GM21423 (cell line): ENCODE results near the gene IYD.
A peak's percentile ranks its signal among the peaks of the same experiment; 100 is the strongest.

Experiments
- ATAC-seq: cut with Tn5 transposase; IDR thresholded peaks from one replicate; pipeline ENCODE4 v1.9.1; 2021; ENCODE audit warnings: mild to moderate bottlenecking, moderate library complexity; ENCODE audit not compliant: unreplicated experiment

IYD gene

DNA sequence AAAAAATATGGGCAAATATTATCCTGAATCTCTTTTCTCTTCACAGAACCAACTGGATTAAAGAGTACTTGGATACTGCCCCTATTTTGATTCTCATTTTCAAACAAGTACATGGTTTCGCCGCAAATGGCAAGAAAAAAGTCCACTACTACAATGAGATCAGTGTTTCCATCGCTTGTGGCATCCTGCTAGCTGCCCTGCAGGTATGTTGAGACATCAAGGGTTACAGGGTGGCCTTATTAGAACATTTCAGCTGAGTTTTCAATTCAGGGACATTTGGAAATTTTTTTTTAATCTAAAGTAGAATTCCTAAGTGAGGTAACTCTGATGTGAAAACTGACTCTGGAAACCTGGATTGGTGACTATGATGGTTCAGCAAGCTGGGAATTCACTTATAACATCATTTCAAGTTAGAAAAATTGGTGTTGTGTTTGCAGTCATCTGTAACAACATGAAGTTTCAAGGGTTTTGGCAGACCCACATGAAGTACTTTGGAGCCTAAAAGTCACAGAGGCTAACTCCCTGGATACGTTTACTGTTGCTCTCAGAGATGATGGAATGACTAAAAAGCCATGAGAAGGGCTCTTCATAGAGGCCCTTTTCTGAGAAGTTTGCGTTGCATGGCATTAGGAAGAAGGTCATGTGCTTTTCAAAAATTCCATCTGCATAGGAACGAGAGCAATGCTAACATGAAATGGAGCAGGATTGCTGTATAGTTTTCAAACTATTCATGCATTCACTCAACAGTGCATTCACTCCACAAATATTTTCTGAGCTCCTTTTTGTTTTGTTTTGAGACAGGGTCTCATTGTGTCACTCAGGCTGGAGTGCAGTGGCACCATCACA is 25.5 kb downstream of the IYD start:
- ATAC-seq = no peak

DNA sequence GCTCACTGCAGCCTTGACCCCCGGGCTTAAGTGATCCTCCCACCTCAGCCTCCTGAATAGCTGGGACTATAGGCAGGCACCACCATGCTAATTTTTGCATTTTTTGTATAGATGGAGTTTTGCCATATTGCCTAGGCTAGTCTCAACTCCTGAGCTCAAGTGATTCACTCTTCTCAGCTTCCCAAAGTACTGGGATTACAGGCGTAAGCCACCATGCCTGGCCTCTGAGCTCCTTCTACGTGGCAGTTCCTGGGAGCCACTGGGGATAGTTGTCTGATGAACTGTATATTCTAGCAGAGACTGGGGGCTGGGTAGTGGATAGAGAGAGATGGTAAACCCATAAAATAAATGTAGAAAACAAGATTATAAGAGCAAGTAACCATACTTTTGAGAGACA is 26.1 kb downstream of the IYD start:
- ATAC-seq = no peak

DNA sequence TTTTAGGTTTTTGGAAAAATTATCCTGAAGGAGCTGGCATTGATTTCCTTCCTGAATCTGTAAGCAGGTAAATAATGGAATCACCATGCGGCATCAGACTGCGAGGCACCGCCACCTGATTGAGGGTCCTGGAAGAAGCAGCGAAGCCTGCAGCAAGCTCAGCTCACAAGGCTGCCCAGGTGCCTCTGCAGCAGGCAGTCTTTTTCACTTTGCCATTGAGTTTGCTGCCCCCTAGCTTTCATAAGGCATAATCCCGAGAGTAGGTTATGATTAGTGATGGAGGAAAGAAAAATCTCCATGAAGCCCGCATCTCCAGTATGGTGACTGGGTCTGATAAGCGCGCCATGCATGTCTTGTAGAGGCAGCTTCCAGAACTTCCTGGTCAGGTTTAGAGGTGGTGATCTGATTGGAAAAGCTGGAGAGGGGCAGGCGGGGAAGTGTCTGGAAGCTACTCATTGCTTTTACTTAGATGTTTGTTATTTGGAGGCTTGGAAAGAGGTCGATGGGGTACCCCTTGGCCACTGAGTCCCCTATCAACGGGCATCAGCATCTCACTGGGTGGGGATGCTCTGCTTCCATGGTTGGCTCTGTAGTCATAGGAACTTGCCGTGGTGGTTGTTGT is 26.7 kb downstream of the IYD start:
- no peak for ATAC-seq

DNA sequence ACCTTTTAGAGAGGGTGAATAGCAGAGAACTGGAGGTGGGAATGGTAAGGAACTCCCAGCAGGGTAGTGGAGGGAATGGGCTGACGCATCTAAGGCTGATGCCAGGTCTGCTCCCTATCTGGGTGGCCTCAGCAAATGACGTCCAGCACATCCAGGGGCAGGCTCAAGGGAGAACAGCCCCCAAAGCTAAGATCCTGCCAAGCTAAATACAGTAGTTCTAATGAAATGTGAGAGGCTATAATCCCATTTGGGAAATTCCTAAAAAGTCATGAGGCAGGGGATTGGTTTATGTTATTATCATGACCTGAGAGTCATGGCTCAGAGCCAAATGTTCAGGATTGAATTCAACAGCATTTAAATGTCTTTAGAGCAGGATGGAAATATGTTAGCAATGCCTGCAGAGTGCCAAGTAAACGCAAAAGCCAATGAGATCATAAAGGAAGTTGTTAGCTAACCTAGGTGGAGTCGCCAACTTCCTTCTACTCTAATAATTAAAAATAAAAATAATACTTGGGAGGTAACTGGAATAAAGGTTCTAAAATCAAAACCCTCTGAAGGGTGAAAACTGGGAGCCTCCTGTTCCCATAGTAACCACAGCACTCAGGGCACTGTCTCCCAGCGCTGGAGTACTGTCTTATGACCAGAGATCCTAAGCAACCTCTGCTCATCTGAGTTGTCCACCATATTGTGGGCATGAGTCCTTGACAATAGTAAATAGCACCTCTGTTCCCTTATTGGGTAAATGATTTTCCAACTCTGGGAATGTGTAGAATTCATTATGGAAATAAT is 34.8 kb downstream of the IYD start:
- ATAC-seq = no peak

DNA sequence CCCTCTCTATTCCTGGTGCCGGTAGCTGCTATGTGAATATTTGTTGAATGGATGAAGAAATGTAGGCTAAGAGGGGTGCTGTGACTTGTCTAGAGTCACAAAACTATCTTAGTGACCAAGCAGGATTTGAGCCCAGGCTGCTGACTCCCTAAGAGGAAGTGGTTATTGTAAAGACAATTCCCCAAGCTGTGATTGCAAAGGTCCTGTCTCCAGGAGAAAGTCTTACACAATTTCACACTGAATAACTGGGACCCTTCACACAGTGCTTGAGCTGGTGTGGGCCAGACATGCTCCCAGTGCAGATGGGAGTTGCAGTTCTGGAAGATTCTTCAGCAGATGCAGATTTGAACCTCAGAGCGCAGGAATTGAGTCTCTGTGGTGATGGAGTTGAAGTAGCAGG is 38.1 kb downstream of the IYD start:
- ATAC-seq = no peak

DNA sequence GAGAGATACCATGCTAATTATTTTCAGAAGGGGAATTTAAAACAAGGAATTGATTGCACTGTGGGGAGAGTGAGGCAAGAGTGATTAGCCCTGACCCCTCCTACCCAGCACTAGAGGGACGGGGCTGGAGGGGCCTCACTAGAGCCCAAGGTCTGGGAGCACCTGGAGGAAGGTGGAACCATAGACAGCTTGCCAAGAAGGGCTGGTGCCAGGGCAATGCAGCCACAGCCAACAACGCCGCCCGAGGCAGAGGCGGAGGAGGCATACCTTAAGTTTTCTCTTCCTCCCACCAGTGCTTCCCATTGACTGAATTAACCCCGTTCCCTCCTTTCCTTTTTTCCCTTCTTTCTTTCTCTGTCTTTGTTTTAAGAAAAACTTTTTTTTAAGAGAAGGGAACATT is 40.0 kb downstream of the IYD start:
- no peak for ATAC-seq

DNA sequence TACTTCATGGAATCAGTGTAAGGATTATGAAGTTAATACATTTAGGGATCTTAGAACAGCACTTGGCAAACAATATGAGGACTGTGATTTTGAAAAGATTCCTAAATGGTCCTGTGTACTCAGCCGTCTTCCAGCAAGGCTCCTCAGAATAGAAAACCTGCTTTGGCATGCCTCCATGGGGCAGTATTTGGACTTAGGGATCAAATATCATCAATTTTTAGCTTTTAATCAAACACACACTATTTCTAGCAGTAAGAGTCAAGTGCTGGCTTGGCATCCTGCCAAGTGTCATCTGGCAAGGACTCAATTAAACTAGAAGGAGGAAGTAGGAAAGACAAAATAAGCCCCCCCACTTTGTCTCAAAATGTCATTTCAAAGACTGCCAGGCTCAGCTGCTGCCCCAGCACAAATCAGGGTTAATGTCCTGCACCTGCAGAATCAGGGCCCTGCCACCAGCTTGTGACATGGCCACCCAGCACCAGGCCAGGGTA is 40.8 kb downstream of the IYD start:
- ATAC-seq = no peak

DNA sequence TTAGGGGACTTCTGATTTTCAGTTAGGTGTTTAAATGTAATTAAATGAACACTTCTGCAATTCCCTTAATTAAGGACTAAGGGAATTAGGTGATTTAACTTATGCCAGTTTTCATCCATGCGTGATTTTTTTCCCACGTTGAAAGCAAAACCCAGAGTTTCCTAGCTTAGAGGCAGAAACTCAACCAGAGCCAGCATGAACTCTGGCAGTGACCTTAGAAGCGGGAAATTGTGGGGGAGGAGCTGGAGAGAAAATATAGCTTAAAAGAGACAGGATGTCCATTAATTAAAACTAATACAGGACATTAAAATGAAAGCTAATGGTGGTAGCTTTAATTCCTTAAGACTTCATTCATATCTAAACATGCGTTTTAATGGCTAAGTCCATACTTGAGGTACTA is 41.6 kb downstream of the IYD start:
- ATAC-seq = no peak

DNA sequence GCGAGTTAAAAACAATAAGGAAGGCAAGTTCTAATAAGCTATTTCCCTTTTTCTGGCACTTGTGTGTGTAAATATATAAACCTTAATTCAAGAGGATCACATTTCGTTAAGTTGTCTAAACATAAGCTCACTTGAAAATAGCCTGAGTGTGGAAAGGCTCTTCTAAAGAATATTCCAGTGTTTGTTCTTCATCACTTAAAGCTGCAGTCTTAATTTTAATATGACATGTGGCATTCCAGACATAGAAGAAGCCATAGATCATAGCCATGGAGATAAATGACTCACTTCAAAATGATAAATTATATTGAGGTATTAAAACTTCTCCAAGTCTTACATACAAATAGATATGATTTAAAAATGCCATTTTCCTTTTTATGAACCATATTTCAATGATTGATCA is 42.1 kb downstream of the IYD start:
- no peak for ATAC-seq

DNA sequence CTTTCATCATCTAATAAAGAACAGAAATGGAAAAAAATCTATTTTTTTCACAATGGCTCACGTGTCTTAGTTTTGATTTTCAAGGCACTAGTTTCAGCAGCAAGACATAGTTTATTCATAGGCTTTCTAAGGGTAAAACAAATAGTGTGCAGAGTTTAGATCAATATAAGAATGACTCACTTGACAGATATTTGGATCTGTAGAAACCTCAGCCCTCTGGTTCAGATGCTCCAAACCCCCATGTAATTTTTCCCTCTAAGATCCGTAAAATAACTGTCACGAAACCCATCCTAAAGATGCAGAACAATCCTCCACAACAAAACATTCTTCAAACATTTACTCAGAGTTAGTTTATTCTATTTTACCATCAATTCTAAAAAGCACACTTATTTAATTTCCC is 43.4 kb downstream of the IYD start:
- ATAC-seq = no peak

DNA sequence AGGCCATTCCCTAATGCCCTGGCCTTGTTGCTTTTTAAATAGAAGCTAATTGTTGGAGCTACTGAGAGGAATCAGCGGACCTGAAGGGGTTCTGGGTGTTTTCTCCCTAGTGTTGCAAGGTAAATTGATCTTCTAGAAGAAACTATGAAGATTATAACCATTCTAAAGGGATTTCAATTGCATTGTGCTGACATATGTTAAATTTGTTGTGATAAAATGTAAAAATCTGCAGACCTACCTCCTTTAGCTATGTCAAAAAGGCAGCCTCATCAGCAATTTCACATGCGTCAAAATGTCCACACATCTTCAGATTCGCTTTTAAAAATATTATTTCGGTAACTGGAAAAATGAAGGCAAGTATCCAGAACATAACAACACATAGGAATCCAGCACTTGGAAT is 44.4 kb downstream of the IYD start:
- no peak for ATAC-seq

DNA sequence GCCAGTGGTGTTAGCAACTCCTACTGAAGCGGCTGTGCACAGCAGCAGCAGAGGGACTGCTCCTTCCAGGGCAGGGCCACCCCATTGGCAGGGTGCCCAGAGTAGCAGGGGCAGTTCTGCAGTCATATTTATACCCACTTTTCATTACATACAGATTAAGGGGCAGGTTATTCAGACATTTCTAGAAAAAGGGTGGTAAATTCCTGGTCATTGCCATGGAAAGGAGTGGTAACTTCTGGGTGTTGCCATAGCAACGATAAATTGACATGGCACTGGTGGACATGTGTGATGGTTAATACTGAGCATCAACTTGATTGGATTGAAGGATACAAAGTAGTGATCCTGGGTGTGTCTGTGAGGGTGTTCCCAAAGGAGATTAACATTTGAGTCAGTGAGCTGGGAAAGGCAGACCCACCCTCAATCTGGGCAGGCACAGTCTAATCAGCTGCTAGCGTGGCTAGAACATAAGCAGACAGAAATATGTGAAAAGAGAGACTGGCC is 45.0 kb downstream of the IYD start:
- no peak for ATAC-seq

DNA sequence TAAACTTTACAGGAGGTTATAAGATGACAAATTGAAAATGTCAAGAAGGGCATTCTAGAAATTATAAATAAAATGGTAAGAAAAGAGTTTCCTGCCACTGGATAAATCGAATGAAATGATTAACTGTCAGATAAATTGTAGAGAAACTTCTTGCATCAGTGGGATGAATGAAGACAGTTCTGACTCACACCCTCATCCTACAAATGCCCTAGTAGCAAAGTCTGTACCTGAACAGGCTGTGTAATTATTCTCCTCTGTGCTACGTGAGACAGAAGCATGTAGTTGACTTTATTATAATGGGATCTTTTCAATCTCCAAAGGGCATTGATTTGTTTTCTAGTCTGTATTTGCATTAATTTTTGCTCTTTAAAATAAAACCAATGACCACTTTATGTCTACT is 47.3 kb downstream of the IYD start:
- no peak for ATAC-seq

DNA sequence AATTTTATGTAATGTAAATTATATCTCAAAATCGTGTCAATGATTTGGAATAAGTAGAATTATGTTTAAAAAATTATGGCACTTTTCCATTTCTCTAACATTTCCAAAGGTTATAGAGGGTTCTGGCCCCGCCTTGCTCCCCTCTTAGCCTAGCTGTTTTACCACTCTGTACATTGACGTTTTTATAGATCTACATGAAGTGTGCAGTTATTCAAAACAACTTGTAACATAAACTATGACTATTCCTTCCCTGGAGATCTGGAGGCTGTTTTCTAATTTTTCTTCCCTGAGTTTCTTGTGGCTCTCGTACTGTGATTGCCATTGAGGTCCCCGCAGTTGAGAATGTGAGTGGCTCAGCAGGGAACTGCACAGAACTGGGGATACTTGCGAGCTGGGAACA is 48.4 kb downstream of the IYD start:
- ATAC-seq = no peak

DNA sequence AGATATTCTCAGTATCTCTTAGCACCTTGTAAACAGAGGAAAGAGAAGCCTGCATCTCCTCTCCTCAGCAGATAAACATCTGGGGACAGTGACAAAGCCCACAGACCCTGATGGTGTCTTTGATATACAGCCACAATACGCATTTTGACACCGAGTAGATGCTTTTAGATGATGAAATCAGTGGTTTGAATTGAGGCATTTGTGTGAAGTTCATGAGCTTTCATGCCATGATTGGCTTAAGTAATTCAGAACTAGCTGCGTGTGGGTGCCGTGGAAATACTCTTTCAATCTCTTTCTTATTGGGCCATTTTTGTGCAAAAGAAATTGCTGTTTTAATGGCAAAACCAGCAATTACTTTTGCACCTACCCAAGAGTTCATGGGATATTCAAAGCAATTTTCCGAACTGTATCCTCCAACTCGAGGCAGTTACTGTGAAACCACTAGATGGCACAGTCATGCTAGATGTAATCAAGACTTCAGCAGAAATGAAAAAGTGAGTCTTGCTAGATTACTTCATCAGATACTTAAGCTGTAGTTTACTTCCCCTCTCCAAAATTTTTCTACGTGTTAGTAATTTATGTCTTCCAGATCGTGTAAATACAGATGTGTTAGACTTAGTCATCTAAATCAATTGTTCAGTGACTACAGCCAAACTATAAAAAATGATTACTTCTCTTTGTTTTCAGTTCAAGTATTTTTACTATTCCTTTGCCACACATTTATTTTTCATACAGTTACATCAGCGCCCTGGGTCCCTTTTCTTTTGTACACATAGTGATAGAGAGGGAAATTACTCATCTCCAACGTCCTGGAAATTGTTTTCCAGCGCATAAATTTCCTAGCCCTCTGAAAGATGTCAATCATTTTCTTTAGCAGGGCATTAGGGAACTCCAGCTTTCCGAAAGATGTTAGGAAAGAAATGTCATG is 49.4 kb downstream of the IYD start:
- peak; percentile 79 for ATAC-seq

DNA sequence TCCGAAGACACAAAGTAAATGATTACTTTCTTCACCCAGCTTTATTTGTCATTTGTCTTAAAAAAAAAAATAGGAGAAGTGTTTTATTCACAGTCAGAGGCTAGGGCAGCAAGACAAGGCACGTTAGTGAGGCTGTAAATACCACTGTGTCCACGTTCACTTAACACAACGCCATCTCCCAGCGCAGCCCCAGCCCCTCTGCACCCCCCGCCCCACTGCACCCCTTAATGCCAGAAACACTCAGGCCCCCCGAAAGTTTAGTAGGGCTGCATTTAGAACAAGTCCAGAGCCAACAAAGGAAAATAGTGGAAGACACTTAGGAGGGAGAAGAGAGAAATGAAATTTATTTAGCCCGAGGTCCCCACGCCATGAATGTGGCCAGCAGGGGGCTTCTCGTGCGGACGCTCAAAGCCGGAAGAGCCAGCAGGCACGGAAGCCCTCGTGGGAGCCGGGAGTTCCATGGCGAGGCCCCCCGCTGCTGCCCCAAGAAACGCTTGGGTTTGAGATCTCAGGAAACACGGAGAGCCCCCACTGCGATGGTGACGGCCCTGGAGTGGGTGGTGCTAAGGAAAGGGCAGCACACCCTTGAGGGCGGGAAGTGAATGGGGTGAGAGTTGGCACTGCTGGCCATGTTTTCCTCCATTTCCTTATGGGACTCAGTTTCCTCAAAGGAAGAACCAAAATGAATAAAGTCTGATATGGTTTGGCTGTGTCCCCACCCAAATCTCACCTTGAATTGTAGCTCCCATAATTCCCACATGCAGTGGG is 50.2 kb downstream of the IYD start:
- ATAC-seq = no peak

DNA sequence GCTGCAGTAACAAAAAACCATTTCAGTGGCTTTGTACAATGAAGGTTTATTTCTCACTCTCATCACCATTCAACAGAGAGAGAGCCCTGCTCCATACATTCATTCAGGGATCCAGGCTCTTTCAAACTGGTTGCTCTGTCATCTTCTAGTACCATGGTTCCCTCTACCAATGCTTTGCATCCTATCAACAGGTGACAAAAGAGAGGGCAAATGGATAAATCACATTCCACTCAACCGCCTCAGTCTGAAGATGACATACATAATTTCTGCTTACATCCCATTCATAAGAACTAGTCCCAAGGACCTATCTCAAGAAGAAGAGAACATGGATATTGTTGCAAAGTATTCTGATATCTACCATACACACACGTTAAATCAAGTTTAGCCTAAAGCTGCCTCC is 51.6 kb downstream of the IYD start:
- ATAC-seq = no peak

DNA sequence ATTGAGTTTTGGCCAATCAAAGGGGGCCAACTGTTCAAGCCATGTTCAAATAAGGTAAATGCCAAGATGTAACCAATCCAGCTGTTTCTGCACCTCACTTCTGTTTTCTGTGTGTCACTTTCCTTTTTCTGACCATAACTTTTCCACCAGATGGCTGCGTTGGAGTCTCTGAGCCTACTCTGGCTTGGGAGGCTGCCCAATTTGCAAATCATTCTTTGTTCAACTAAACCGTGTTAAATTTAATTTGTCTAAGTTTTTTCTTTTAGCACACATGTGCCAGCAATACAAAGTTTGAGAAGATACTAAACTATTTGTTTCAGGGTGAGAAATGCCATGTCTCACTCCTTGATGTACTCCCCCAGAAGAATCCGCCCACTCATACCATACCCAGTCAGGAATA is 52.1 kb downstream of the IYD start:
- no peak for ATAC-seq

DNA sequence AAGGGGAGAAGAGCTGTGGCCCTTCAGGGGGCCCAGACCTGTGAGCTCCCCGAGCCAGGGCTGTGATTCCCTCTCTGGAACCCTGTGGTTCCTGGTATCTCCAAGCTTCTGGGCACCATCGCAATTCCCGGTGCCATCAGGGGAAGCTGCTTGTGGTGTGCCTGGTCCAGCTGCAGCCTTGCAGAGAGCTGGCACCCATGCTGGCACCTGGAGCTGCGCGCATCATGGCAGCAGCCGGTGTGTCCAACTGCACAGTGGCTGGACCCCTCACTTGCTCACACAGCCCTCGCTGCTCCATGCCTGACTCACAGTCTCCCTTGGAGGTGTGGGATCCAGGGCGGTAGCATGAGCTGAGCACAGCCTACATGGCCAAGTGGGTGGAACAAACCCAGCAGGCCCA is 56.7 kb downstream of the IYD start:
- no peak for ATAC-seq

DNA sequence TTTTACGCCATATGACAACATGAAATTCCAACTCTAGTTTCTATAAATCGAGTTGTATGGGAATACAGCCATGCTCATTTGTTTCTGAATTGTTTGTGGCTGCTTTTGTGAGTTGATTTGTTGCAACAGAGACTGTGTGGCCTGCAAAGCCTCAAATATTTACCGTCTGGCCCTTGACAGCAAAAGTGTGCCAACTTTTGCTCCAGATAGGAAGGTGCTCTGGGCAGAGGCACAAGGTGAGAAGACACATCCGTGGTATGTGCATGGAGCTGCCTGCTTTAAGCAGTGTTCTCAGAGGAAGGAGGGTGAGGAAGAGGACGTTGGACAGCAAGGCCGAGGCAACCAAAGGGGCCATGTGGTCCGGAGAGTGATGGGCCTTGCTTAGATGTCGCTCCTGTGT is 57.4 kb downstream of the IYD start:
- ATAC-seq = no peak
